Testis (tissue), 3 donors: ENCODE data around the gene NUDC. TPM values are rescaled to one million over a fixed set of nuclear protein-coding genes. Genes with fewer than 3 reads are reported as not detected.

ENCODE experiments used
- DNase-seq: peaks from one replicate; pipeline ENCODE4 v3.0.0-alpha.2; 2019
- H3K27ac ChIP-seq, 2 donors: fragments of 200-600 bp; sonication (generic); one replicate each; pipeline ENCODE4 v1.5.1; 2019
- H3K27me3 ChIP-seq: fragments of 200-600 bp; sonication (generic); one replicate; pipeline ENCODE4 v1.5.1; 2019
- H3K36me3 ChIP-seq: fragments of 200-600 bp; sonication (generic); one replicate; pipeline ENCODE4 v1.5.1; 2017; ENCODE audit warnings: low read depth; ENCODE audit errors: missing control alignments
- H3K4me1 ChIP-seq: fragments of 200-600 bp; sonication (generic); one replicate; pipeline ENCODE4 v1.5.1; 2019
- H3K4me3 ChIP-seq, 2 donors: fragments of 200-600 bp; sonication (generic); one replicate each; pipeline ENCODE4 v1.5.1; 2017 to 2019
- H3K9me3 ChIP-seq: fragments of 200-600 bp; sonication (generic); one replicate; pipeline ENCODE4 v1.5.1; 2017
- CTCF ChIP-seq, 3 experiments: fragments of 450-650 bp in 2 of 3; fragments of 200-600 bp in 1 of 3; sonication (generic) in 1 of 3; IDR thresholded peaks; one replicate each; pipeline ENCODE4 v1.5.1; 2016 to 2019; ENCODE audit warnings: antibody characterized with exemption in 3 of 3, mild to moderate bottlenecking in 2 of 3, moderate library complexity in 1 of 3
- POLR2A ChIP-seq: fragments of 450-650 bp; IDR thresholded peaks from one replicate; pipeline ENCODE4 v1.6.1; 2017; ENCODE audit warnings: antibody characterized with exemption, mild to moderate bottlenecking, moderate library complexity
- WGBS, 2 donors: methylation state at CpG; one replicate each; pipeline ENCODE4 v1.1.5; 2018; 5-methylcytosine and 5-hydroxymethylcytosine counted together
- intact Hi-C: fragments of 100-400 bp; cut with DNase I; formaldehyde crosslinking; loops from one replicate; pipeline ENCODE4 v1.15.1; 2023; ENCODE audit warnings: low total_unique reads
- polyA plus RNA-seq: library from polyadenylated mRNA; stranded (reverse); fragments of 350-450 nt; fragmentation: Illumina TruSeq; extraction: RNeasy Lipid Tissue Mini Kit (QIAGEN cat#74804); gene quantifications from one replicate; pipeline ENCODE4 v1.2.3, GENCODE V29; 2014; ENCODE audit warnings: low read depth, low replicate concordance; ENCODE audit not compliant: insufficient read depth
- total RNA-seq, 2 donors: library from RNA; depleted of rRNA; stranded (reverse); fragments of >200 nt; gene quantifications; one replicate each; pipeline ENCODE4 v1.2.3, GENCODE V29; 2016

The NUDC gene
- total and polyA plus RNA-seq, 3 donors from 2014 or later: 78.9 to 153 (median 95.0) TPM

DNA sequence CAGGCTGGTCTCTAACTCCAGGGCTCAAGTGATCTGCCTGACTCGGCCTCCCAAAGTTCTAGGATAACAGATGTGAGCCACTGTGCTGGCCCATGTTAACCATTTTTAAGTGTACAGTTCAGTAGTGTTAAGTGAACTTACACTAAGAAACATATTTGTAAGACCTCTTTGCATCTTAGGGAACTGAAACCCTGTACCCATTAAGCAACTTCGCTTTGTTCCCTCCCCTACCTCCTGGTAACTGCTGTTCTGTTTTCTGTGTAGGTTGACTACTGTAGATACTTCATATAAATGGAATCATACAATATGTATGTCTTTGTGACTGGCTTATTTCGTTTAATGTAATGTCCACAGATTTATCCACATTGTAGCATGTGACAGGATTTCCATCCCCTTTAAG is 11.0 kb downstream of the NUDC start:
- no peak for DNase-seq
- Histone ChIP-seq H3K36me3 (no peaks in the 10 kb centered on the region), H3K9me3 (no peaks in the 10 kb centered on the region), H3K27me3 (no peaks in the 10 kb centered on the region), H3K27ac (no peak overlapping the region), H3K4me1 (no peaks in the 10 kb centered on the region), H3K4me3 (no peak overlapping the region)
- intact Hi-C loops: no loop called here
- 85 to 86% methylated on average over 3 of the region's 3 CpGs for whole genome bisulfite sequencing, 2 donors
- TF ChIP-seq CTCF (IDR thresholded peaks at IDR 0.05) (no peak), POLR2A (no peak)

- 81 to 88% methylated on average over 6 of the region's 6 CpGs for WGBS, 2 donors
- Histone ChIP-seq H3K36me3 (no peaks in the 10 kb centered on the region), H3K27ac (no peak overlapping the region), H3K4me1 (peaks cover 4% of the 10 kb centered on the region), H3K4me3 (no peak overlapping the region), H3K27me3 (no peaks in the 10 kb centered on the region), H3K9me3 (no peaks in the 10 kb centered on the region)
- intact Hi-C loops: no loop called here
- TF ChIP-seq POLR2A: no peak
- no peak for TF ChIP-seq CTCF (IDR thresholded peaks at IDR 0.05)
- no peak for DNase-seq
Observed at GRCh38 chr1:26936823-26937222, 15.3 kb downstream of the NUDC start.

- no peak for DNase-seq
- no peaks in the 10 kb centered on the region for H3K9me3 ChIP-seq
- H3K4me1 ChIP-seq: peaks cover 4% of the 10 kb centered on the region
- no peak overlapping the region for H3K27ac ChIP-seq
- intact Hi-C loops: no loop called here
- no peaks in the 10 kb centered on the region for H3K27me3 ChIP-seq
- WGBS, 2 donors: 59 to 88% methylated on average over 2 to 4 of the region's 4 CpGs
- no peak overlapping the region for H3K4me3 ChIP-seq
- H3K36me3 ChIP-seq: no peaks in the 10 kb centered on the region
- no peak for TF ChIP-seq CTCF (IDR thresholded peaks at IDR 0.05)
- TF ChIP-seq POLR2A: no peak
Observed at GRCh38 chr1:26938004-26938658, 16.6 kb downstream of the NUDC start.

- no peaks in the 10 kb centered on the region for H3K36me3 ChIP-seq
- H3K4me1 ChIP-seq: peaks cover 4% of the 10 kb centered on the region
- H3K27ac ChIP-seq: no peak overlapping the region
- no peak for DNase-seq
- H3K27me3 ChIP-seq: no peaks in the 10 kb centered on the region
- intact Hi-C loops: no loop called here
- no peaks in the 10 kb centered on the region for H3K9me3 ChIP-seq
- no peak for TF ChIP-seq CTCF (IDR thresholded peaks at IDR 0.05)
- no peak for TF ChIP-seq POLR2A
- no peak overlapping the region for H3K4me3 ChIP-seq
- WGBS, 2 donors: 73 to 78% methylated on average over 2 of the region's 2 CpGs
Observed at GRCh38 chr1:26938659-26939025, 17.1 kb downstream of the NUDC start.

GRCh38 chr1:26941311-26941710 is 19.8 kb downstream of the NUDC start:
- Histone ChIP-seq H3K27me3 (no peaks in the 10 kb centered on the region), H3K4me1 (peaks cover 13% of the 10 kb centered on the region), H3K36me3 (no peaks in the 10 kb centered on the region), H3K27ac (no peak overlapping the region), H3K9me3 (no peaks in the 10 kb centered on the region), H3K4me3 (no peak overlapping the region)
- 79 to 83% methylated on average over 1 to 10 of the region's 10 CpGs for WGBS, 2 donors
- intact Hi-C loops: no loop called here
- DNase-seq: no peak
- no peak for TF ChIP-seq POLR2A
- no peak for TF ChIP-seq CTCF (IDR thresholded peaks at IDR 0.05)
